Endodermal cell (in vitro differentiated cells): ENCODE results near the gene SERP2. TPM values are rescaled to one million over a fixed set of nuclear protein-coding genes. Genes with fewer than 3 reads are reported as not detected.
A peak's percentile ranks its signal among the peaks of the same experiment; 100 is the strongest.

Experiments
- DNase-seq: peaks from one replicate; pipeline ENCODE4 v3.0.0-alpha.2; 2017
- H3K27ac ChIP-seq: 2 replicates; pipeline ENCODE4 v1.5.1; 2013; ENCODE audit warnings: mild to moderate bottlenecking, low read depth, low read length, moderate library complexity
- H3K27me3 ChIP-seq: 2 replicates; pipeline ENCODE4 v1.6.1; 2013; ENCODE audit warnings: mild to moderate bottlenecking, low read length, moderate library complexity; ENCODE audit not compliant: insufficient read depth, control insufficient read depth, poor library complexity, severe bottlenecking
- H3K36me3 ChIP-seq: 2 replicates; pipeline ENCODE4 v1.7.0; 2013; ENCODE audit warnings: mild to moderate bottlenecking, low read length, moderate library complexity; ENCODE audit not compliant: control insufficient read depth, insufficient read depth
- H3K4me1 ChIP-seq: one replicate; pipeline ENCODE4 v1.7.0; 2013; ENCODE audit warnings: low read length; ENCODE audit not compliant: control insufficient read depth, insufficient read depth
- H3K4me3 ChIP-seq: 2 replicates; pipeline ENCODE4 v1.5.1; 2013; ENCODE audit warnings: mild to moderate bottlenecking, low read length, moderate library complexity
- H3K9ac ChIP-seq: 2 replicates; pipeline ENCODE4 v1.6.1; 2013; ENCODE audit warnings: mild to moderate bottlenecking, low read length, moderate library complexity; ENCODE audit not compliant: poor library complexity, severe bottlenecking; ENCODE audit errors: extremely low read depth
- H3K9me3 ChIP-seq: 2 replicates; pipeline ENCODE4 v1.6.1; 2013; ENCODE audit warnings: mild to moderate bottlenecking, low read length, moderate library complexity; ENCODE audit not compliant: control insufficient read depth
- H3K27ac Mint-ChIP-seq: 2 replicates; pipeline ENCODE4 v1.8.0; 2020; ENCODE audit warnings: mixed read lengths
- H3K27me3 Mint-ChIP-seq: 2 replicates; pipeline ENCODE4 v1.8.0; 2021; ENCODE audit warnings: mild to moderate bottlenecking, mixed read lengths; ENCODE audit not compliant: insufficient read depth
- H3K36me3 Mint-ChIP-seq: 2 replicates; pipeline ENCODE4 v1.8.0; 2020; ENCODE audit warnings: low read depth, mixed read lengths
- H3K4me1 Mint-ChIP-seq: 2 replicates; pipeline ENCODE4 v1.8.0; 2020; ENCODE audit warnings: mixed read lengths
- H3K4me3 Mint-ChIP-seq: 2 replicates; pipeline ENCODE4 v1.8.0; 2020; ENCODE audit warnings: mild to moderate bottlenecking, moderate library complexity, mixed read lengths
- H3K9me3 Mint-ChIP-seq: 2 replicates; pipeline ENCODE4 v1.8.0; 2020; ENCODE audit warnings: mild to moderate bottlenecking, mixed read lengths
- WGBS, 2 experiments: methylation state at CpG; one replicate each; pipeline versions ENCODE4 v1.1.5 to v1.1.7; 2013; ENCODE audit warnings: missing lambda C conversion rate in 2 of 2, mixed read lengths in 1 of 2; ENCODE audit not compliant: insufficient coverage in 1 of 2, insufficient read length in 1 of 2; 5-methylcytosine and 5-hydroxymethylcytosine counted together
- total RNA-seq, 2 donors: library from RNA; stranded (reverse); fragmentation: NEBNext Ultra II Directional in 1 of 2; extraction: Animal tissue kit (Norgen Biotek cat#: 25700) in 1 of 2; gene quantifications; 2 replicates in 1 of 2; 3 replicates in 1 of 2; pipeline ENCODE4 v1.2.1, GENCODE V29; 2021
- TF ChIP-seq, protein P1 (sequence below): fragments of 200-600 bp; sonication (generic); conservative IDR thresholded peaks from 2 replicates; pipeline ENCODE4 v1.5.0; 2021; ENCODE audit warnings: antibody characterized with exemption, mild to moderate bottlenecking

Gene SERP2
- total RNA-seq, 2 donors from 2014 or later = 2.9 to 3.5 TPM

DNA sequence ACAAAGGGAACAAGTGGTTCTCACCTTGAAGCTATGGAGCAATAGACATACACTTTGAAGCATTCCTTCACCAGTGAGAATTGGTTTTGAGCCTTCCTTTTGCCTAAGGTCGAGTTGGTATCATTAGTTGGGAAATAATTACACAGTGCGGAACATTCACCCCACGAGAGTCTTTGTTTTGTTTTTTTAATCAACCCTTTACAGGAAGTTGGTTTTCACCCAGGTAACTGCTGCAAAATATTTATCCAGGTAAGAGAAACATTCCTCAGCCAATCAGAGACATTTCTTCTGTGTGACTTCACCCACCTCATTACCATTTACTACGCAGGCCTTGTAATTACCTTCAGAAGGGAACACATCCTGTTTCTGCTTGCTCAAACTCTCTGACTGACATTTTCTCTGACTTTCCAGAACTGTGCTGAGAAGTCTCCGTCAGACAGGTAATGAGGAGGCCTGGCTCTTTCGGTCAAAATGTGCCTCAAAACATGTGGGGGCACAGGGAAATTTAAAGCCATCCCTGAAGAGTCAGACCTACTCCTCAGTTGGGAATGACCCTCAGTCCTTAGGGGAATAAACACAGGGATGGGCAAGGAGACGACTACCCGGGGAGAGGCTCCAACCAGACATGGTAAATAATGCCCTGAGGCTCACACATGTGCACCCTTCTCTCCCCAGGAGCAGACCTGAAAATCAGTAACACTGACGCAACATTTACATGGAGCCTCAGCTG, 22.7 kb upstream of the SERP2 start:
- no peaks in the 10 kb centered on the region for H3K36me3 ChIP-seq
- no peaks in the 10 kb centered on the region for H3K27me3 ChIP-seq
- DNase-seq = peak; percentile 35
- no peaks in the 10 kb centered on the region for H3K9me3 ChIP-seq
- 78 to 80% methylated on average over 9 of the region's 9 CpGs for WGBS, 2 experiments
- H3K4me1 ChIP-seq = peaks cover 3% of the 10 kb centered on the region
- H3K9ac ChIP-seq = no peak overlapping the region
- H3K36me3 Mint-ChIP-seq = no peaks in the 10 kb centered on the region
- TF ChIP-seq, protein P1, sequence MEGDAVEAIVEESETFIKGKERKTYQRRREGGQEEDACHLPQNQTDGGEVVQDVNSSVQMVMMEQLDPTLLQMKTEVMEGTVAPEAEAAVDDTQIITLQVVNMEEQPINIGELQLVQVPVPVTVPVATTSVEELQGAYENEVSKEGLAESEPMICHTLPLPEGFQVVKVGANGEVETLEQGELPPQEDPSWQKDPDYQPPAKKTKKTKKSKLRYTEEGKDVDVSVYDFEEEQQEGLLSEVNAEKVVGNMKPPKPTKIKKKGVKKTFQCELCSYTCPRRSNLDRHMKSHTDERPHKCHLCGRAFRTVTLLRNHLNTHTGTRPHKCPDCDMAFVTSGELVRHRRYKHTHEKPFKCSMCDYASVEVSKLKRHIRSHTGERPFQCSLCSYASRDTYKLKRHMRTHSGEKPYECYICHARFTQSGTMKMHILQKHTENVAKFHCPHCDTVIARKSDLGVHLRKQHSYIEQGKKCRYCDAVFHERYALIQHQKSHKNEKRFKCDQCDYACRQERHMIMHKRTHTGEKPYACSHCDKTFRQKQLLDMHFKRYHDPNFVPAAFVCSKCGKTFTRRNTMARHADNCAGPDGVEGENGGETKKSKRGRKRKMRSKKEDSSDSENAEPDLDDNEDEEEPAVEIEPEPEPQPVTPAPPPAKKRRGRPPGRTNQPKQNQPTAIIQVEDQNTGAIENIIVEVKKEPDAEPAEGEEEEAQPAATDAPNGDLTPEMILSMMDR = no peak
- H3K9me3 Mint-ChIP-seq = no peaks in the 10 kb centered on the region
- H3K4me1 Mint-ChIP-seq = peaks cover 27% of the 10 kb centered on the region
- no peak overlapping the region for H3K4me3 Mint-ChIP-seq
- no peak overlapping the region for H3K27ac ChIP-seq
- peak overlapping the region; percentile 10 for H3K27ac Mint-ChIP-seq
- peaks cover 9% of the 10 kb centered on the region for H3K27me3 Mint-ChIP-seq
- H3K4me3 ChIP-seq = no peak overlapping the region

DNA sequence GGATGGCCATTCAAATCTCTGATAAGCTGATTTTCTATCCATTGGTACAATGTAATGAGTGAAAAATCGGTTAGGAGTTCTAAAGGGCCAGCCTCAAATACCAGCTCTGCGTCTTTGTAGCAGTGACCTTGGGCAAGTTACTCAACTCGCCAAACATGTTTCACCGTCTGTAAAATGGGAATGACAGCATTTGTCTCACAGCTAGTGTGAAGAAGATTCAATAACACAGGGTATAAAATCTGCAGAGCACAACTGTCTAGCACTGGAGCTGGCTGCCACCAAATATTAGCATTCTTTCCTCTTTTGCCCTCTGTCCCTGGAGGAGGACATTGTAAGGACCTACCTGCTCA, 22.1 kb upstream of the SERP2 start:
- Mint-ChIP-seq H3K4me1 (peaks cover 27% of the 10 kb centered on the region), H3K9me3 (no peaks in the 10 kb centered on the region), H3K27me3 (peaks cover 14% of the 10 kb centered on the region), H3K36me3 (no peaks in the 10 kb centered on the region), H3K4me3 (no peak overlapping the region), H3K27ac (no peak overlapping the region)
- WGBS, 2 experiments = 97 to 100% methylated on average over 4 of the region's 4 CpGs
- TF ChIP-seq, protein P1 = no peak
- Histone ChIP-seq H3K9ac (no peak overlapping the region), H3K4me3 (no peak overlapping the region), H3K27ac (no peak overlapping the region), H3K9me3 (no peaks in the 10 kb centered on the region), H3K4me1 (peaks cover 3% of the 10 kb centered on the region), H3K27me3 (no peaks in the 10 kb centered on the region), H3K36me3 (no peaks in the 10 kb centered on the region)
- no peak for DNase-seq

DNA sequence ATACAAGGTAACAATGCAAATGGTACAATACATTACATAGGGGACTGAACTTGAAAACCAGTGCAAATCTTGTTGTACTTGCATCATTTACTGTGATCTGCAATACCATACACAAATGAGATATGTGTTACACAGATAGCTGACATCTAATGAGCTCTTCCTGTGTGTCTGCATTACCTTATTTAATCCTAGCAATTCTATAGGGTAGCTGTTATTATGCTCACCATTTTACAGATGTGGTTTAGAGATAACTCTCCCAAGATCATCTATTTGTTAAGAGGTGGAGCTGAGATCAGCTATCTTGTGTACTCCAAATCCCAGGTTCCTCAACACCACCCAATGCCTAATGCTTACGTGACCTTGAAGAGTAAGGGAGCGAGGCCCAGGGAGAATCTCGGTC, 21.4 kb upstream of the SERP2 start:
- Histone ChIP-seq H3K4me1 (peaks cover 3% of the 10 kb centered on the region), H3K9ac (no peak overlapping the region), H3K27ac (no peak overlapping the region), H3K9me3 (no peaks in the 10 kb centered on the region), H3K27me3 (peaks cover under 1% of the 10 kb centered on the region), H3K4me3 (no peak overlapping the region), H3K36me3 (no peaks in the 10 kb centered on the region)
- no peak for DNase-seq
- 90% methylated on average over 3 of the region's 3 CpGs; no CpG with 5 or more reads in 1 of the 2 experiments for WGBS, 2 experiments
- Mint-ChIP-seq H3K9me3 (no peaks in the 10 kb centered on the region), H3K27ac (no peak overlapping the region), H3K36me3 (no peaks in the 10 kb centered on the region), H3K4me1 (peaks cover 27% of the 10 kb centered on the region), H3K27me3 (peaks cover 20% of the 10 kb centered on the region), H3K4me3 (no peak overlapping the region)
- TF ChIP-seq, protein P1 = no peak
